Fibroblast of upper back skin (primary cell): ENCODE measurements around the gene LSM12.
A peak's percentile ranks its signal among the peaks of the same experiment; 100 is the strongest.
"Not testable (repeated sequence)": the region's sequence is repeated elsewhere in the genome, so short reads cannot be mapped to it uniquely, and the experiment has no call there.

Experiments
- DNase-seq: peaks from one replicate; pipeline ENCODE4 v3.0.0-alpha.2; 2013

The LSM12 gene

GRCh38 chr17:44066204-44066930 is at the start of gene LSM12:
TSS of gene LSM12 (minus strand) at chr17:44066671. CDS start at chr17:44066587, 84 bp downstream.
- peak; percentile 90 for DNase-seq

GRCh38 chr17:44115585-44116415 is 49.3 kb upstream of the LSM12 start:
- DNase-seq = peak; percentile 43

GRCh38 chr17:44113868-44114840 is 47.7 kb upstream of the LSM12 start:
- DNase-seq = no peak

GRCh38 chr17:44113382-44113781 is 46.9 kb upstream of the LSM12 start:
- DNase-seq = no peak

- DNase-seq = no peak
These were observed 46.1 kb upstream of the LSM12 start for GRCh38 chr17:44112284-44113280.

- no peak for DNase-seq
These were observed 45.3 kb upstream of the LSM12 start for GRCh38 chr17:44111777-44112176.

GRCh38 chr17:44110823-44111633 is 44.6 kb upstream of the LSM12 start:
- peak; percentile 92 for DNase-seq

- no peak for DNase-seq
These were observed 43.7 kb upstream of the LSM12 start for GRCh38 chr17:44110011-44110686.

GRCh38 chr17:44109312-44109630 is 42.8 kb upstream of the LSM12 start:
- no peak for DNase-seq

GRCh38 chr17:44108440-44109311 is 42.2 kb upstream of the LSM12 start:
- DNase-seq = peak; percentile 94

- DNase-seq = no peak
These were observed 40.3 kb upstream of the LSM12 start for GRCh38 chr17:44106801-44107200.

- no peak for DNase-seq
These were observed 39.5 kb upstream of the LSM12 start for GRCh38 chr17:44105941-44106340.

GRCh38 chr17:44105483-44105882 is 39.0 kb upstream of the LSM12 start:
- DNase-seq = no peak

- DNase-seq = no peak
These were observed 36.6 kb upstream of the LSM12 start for GRCh38 chr17:44102849-44103622.

GRCh38 chr17:44101858-44102257 is 35.4 kb upstream of the LSM12 start:
- not testable (repeated sequence) for DNase-seq

GRCh38 chr17:44097110-44097958 is 30.9 kb upstream of the LSM12 start:
- peak; percentile 70 for DNase-seq
